Right renal pelvis (tissue), 4 donors: ENCODE data around the gene ZNF865. TPM values are rescaled to one million over a fixed set of nuclear protein-coding genes. Genes with fewer than 3 reads are reported as not detected.
"Not testable (repeated sequence)": the region's sequence is repeated elsewhere in the genome, so short reads cannot be mapped to it uniquely, and the experiment has no call there.

ENCODE experiments used
- DNase-seq, 4 donors: peaks; one replicate each; pipeline ENCODE4 v3.0.0-alpha.2; 2013; ENCODE audit warnings: low read depth in 4 of 4, low spot score in 3 of 4, missing footprints in 1 of 4
- polyA plus RNA-seq, 4 donors: library from polyadenylated mRNA; unstranded; fragments of 120-200 nt; gene quantifications; one replicate each; pipeline ENCODE4 v1.2.1, GENCODE V29; 2013; ENCODE audit not compliant: insufficient read length in 4 of 4

The ZNF865 gene
- 10 to 100 TPM in 1 of 4 donors, 1 to 10 TPM in 3; 7.3 to 12.7 (median 7.8) TPM for polyA plus RNA-seq

- DNase-seq, result peak in 1 of 4 donors; percentile 78
Observed at GRCh38 chr19:55605637-55606470, at the start of gene ZNF865. TSS of gene ZNF865 (plus strand) at chr19:55605647. CDS start at chr19:55613619, 7,972 bp downstream.

- DNase-seq, result no peak
Observed at GRCh38 chr19:55559684-55560083, 45.8 kb upstream of the ZNF865 start.

DNA sequence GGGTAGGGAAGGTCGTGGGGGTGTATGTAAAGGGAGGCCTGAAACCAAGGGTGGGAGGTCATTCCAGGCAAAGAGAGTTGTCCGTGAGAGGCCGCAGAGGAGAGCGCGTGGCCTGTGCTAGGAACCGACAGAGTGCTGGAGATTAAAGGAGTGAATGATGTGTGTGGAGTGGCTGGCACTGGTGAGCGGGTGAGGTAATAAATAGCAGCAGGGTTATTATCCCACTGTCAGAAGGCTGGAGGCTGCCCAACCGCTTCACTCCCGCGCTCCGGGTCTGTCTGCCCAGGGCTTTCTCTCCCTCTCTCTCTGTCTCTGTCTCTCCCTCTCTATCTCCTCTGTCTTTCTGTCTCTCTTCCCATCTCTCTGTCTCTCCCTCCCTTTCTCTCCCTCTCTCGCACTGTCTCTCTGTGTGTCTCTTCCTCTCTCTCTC is 42.2 kb upstream of the ZNF865 start:
- DNase-seq, result no peak

DNA sequence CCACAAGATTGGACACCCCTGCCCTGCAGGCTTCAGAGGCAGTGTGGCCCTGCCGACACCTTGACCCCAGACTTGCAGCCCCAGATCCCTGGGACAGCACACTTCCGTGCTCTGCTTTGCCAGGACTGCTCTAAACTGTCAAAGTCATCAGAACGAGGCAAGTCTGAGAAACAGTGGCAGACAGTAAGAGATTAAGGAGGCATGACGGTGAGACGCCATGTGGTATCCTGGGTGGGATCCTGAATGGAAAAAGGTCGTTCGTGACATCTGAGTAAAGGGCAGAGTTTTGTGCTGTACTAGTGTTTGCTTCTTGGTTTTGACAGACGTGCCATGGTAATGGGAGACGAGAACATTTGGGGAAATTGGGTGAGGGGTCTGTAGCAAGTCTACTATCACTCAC is 38.6 kb upstream of the ZNF865 start:
- no peak for DNase-seq

DNA sequence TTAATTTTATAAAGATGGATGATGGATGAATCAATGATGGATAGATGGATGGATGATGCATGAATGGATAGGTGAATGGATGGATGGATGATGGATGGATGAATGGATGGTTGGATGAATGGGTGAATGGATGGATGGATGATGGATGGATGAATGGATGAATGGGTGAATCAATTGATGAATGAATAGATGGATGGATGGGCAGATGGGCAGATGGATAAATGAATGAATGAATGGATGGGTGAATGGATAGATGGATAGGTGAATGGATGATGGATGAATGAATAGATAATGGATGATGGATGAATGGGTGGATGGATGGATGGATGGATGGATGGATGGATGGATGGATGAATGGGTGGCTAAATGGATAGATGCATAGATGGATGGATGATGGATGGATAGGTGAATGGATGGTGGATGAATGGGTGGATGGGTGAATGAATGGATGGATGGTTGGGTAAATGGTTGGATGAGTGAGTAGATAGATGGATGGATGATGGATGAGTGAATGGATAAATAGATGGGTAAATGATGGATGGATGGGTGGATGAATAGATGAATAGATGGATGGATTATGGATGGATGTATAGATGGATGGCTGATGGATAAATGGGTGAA is 37.6 kb upstream of the ZNF865 start:
- no peak for DNase-seq

DNA sequence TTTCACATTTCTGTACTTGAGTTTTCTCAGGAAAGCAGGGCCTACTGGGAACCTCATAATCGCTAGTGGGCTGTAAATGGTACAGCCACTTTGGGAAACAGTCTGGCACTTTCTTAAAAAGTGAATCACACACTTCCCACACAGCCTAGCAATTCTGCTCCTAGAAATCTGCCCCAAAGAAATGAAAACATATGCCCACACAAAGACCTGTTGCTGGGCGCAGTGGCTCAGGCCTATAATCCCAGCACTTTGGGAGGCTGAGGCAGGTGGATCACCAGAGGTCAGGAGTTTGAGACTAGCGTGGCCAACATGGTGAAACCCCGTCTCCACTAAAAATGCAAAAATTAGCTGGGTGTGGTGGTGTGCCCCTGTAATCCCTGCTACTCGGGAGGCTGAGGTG is 36.0 kb upstream of the ZNF865 start:
- DNase-seq, result not testable (repeated sequence)

- DNase-seq, result not testable (repeated sequence)
Observed at GRCh38 chr19:55573929-55574328, 31.5 kb upstream of the ZNF865 start.

GRCh38 chr19:55576746-55577145 is 28.7 kb upstream of the ZNF865 start:
- no peak for DNase-seq

GRCh38 chr19:55578031-55578760 is 27.3 kb upstream of the ZNF865 start:
- no peak for DNase-seq

GRCh38 chr19:55578761-55579747 is 26.4 kb upstream of the ZNF865 start:
- DNase-seq, result no peak

DNA sequence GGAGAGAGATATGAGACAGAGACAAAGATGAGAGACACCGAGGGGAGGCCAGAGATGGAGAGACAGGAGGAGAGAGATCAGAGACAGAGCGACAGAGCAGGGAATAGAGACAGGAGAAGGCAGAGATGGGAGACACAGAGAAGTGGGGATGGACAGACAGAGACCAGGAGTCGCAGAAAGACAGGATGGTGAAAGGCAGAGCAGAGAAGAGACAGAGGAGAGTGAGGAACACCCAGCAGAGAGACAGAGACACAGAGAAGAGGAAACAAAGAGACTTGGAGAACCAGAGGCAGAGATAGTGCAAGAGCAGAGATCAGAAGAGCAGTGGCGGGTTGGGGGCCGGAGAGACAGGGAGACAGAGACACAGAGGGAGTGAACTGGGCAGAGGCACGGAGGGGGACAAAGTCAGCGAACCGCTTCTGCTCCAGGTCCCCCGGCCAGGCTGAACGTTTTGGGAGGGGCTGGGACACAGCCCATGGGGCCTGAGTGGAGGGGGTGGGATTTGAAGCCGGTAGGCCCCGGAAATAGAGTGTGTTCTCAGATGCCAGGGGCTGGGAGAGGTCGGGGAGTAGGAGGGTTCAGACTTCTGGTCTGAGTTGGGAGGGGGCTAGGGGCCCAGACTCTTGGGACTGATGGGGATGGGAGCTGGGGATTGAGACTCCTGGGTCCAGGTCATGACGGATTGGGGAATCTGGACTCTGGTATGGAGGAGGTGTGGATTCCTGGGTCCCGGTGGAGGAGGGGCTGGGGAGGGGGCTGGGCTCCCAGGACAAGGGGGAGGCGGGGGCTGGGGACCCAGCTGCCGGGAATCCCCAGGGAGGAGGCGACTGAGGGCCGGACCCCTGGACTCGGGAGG is 25.5 kb upstream of the ZNF865 start:
- no peak for DNase-seq

GRCh38 chr19:55580628-55581144 is 24.8 kb upstream of the ZNF865 start, which contains the start of gene ZNF579:
TSS of gene ZNF579 (minus strand) at chr19:55580848. CDS start at chr19:55579639, 1,209 bp downstream.
- DNase-seq, result peak; percentile 81 to 85 (median 84)

GRCh38 chr19:55581145-55581822 is 24.2 kb upstream of the ZNF865 start:
- no peak for DNase-seq

GRCh38 chr19:55581823-55582223 is 23.6 kb upstream of the ZNF865 start:
- peak in 1 of 4 donors; percentile 59 for DNase-seq

- DNase-seq, result not testable (repeated sequence)
Observed at GRCh38 chr19:55582284-55582683, 23.2 kb upstream of the ZNF865 start.

DNA sequence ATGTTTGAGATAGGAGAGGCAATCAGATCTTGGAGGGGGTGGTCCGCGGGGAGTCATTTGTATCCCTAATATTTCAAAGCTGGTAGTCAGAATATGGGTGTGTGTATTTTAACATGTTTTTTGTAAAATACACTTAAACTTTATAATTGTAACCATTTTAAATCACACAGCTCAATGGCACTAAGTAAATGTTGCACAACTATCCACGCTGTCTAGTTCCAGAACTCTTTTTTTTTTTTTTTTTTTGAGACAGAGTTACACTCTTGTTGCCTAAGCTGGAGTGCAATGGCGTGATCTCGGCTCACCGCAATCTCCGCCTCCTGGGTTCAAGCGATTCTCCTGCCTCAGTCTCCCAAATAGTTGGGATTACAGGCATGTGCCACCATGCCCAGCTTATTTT is 21.6 kb upstream of the ZNF865 start:
- not testable (repeated sequence) for DNase-seq

DNA sequence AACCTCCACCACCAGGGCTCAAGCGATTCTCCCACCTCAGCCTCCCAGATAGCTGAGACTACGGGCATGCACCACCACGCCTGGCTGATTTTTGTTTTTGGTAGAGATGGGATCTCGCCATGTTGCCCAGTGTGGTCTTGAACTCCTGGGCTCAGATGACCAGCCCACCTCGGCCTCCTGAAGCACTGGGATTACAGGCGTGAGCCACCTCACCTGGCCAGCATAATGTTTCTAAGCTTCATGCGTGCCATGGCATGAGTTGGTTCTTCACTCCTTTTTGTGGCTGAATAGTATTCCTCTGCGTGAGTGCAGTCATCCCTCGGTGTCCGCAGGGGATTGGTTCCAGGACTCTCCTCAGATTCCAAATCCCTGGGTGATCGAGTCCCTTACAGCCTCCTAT is 20.6 kb upstream of the ZNF865 start:
- DNase-seq, result no peak
